Endothelial cell of umbilical vein (primary cell): Measurements from ENCODE around the gene BMERB1. TPM values are rescaled to one million over a fixed set of nuclear protein-coding genes. Genes with fewer than 3 reads are reported as not detected.

ENCODE experiments used
- BruUV-seq: library from RNA; stranded (reverse); fragments of 400-500 nt; replicated peaks from 2 replicates; lab custom pipeline; 2021; lab: Mats Ljungman, UMichigan
- CTCF ChIA-PET: fragments of 300-600, 350-600 bp; sonication (Branson Sonifier 250); formaldehyde crosslinking; loops from one replicate; lab custom pipeline; 2021; ENCODE audit warnings: antibody characterized with exemption, inconsistent platforms; lab: Charles Lee
- POLR2A ChIA-PET: fragments of 300-600, 350-600 bp; sonication (Branson Sonifier 250); formaldehyde crosslinking; loops from one replicate; lab custom pipeline; 2021; ENCODE audit warnings: antibody characterized with exemption, inconsistent platforms; lab: Charles Lee
- DNase-seq: peaks from one replicate; pipeline ENCODE4 v3.0.0-alpha.2; 2011; ENCODE audit warnings: low read depth, low spot score
- FAIRE-seq: peaks from 2 replicates; lab custom pipeline; 2011; peaks lifted over from hg19 to GRCh38; lab: Jason Lieb, UNC
- H2AFZ ChIP-seq: 2 replicates; pipeline ENCODE4 v1.6.0; 2012; ENCODE audit warnings: low read depth, low read length, control low read depth, inconsistent platforms
- H3K27ac ChIP-seq: 2 replicates; pipeline ENCODE4 v1.5.1; 2011; ENCODE audit warnings: low read depth, mild to moderate bottlenecking, control low read depth, low read length, moderate library complexity; ENCODE audit not compliant: insufficient read depth
- H3K27me3 ChIP-seq, 2 experiments: 2 replicates each; pipeline versions ENCODE4 v1.6.0 to v1.6.1; 2011; ENCODE audit warnings: low read length in 2 of 2, mixed read lengths in 1 of 2; ENCODE audit not compliant: control insufficient read depth in 2 of 2, insufficient read depth in 2 of 2
- H3K36me3 ChIP-seq, 2 experiments: 2 replicates in 1 of 2; 3 replicates in 1 of 2; pipeline ENCODE4 v1.5.1; 2011; ENCODE audit warnings: low read length in 2 of 2, mild to moderate bottlenecking in 1 of 2, moderate library complexity in 1 of 2; ENCODE audit not compliant: control insufficient read depth in 2 of 2, insufficient read depth in 2 of 2; ENCODE audit errors: extremely low read depth in 1 of 2
- H3K4me1 ChIP-seq: 3 replicates; pipeline ENCODE4 v1.5.1; 2011; ENCODE audit warnings: mild to moderate bottlenecking, low read length; ENCODE audit not compliant: control insufficient read depth, insufficient read depth; ENCODE audit errors: extremely low read depth
- H3K4me2 ChIP-seq: 2 replicates; pipeline ENCODE4 v1.6.1; 2011; ENCODE audit warnings: low read length, control low read depth, mixed read lengths; ENCODE audit not compliant: insufficient read depth
- H3K4me3 ChIP-seq, 3 experiments: fragments of 200-600 bp in 1 of 3; sonication (generic), shearing (Covaris generic) in 1 of 3; replicated peaks in 1 of 3; 2 replicates each; pipeline ENCODE4 v1.5.1; 2011 to 2016; ENCODE audit warnings: control low read depth in 3 of 3, low read length in 3 of 3, mild to moderate bottlenecking in 2 of 3, inconsistent platforms in 1 of 3, low read depth in 1 of 3, moderate library complexity in 1 of 3; ENCODE audit not compliant: insufficient read depth in 1 of 3
- H3K79me2 ChIP-seq: 2 replicates; pipeline ENCODE4 v1.6.0; 2012; ENCODE audit warnings: low read length, inconsistent platforms; ENCODE audit not compliant: control insufficient read depth, insufficient read depth
- H3K9ac ChIP-seq: replicated peaks from 2 replicates; pipeline ENCODE3; 2011; ENCODE audit warnings: low read length, control low read depth; ENCODE audit not compliant: insufficient read depth; ENCODE audit errors: extremely low read depth
- H3K9me1 ChIP-seq: replicated peaks from 3 replicates; pipeline ENCODE4 v1.6.0; 2011; ENCODE audit warnings: mild to moderate bottlenecking, low read length; ENCODE audit not compliant: control insufficient read depth, insufficient read depth; ENCODE audit errors: extremely low read depth
- H3K9me3 ChIP-seq: replicated peaks from 2 replicates; pipeline ENCODE4 v1.5.1; 2012; ENCODE audit warnings: low read length, inconsistent platforms; ENCODE audit not compliant: control insufficient read depth, insufficient read depth
- H4K20me1 ChIP-seq: replicated peaks from 2 replicates; pipeline ENCODE3; 2011; ENCODE audit warnings: mild to moderate bottlenecking, low read length; ENCODE audit not compliant: control insufficient read depth, insufficient read depth; ENCODE audit errors: extremely low read depth
- EZH2 ChIP-seq: IDR thresholded peaks from 2 replicates; pipeline ENCODE4 v1.6.1; 2012; ENCODE audit warnings: borderline replicate concordance, low read depth, mild to moderate bottlenecking, moderate library complexity, low read length, inconsistent platforms; ENCODE audit not compliant: severe bottlenecking
- FOS ChIP-seq: IDR thresholded peaks from 2 replicates; pipeline ENCODE4 v1.6.1; 2011; ENCODE audit warnings: mild to moderate bottlenecking, low read length, moderate library complexity, borderline replicate concordance; ENCODE audit not compliant: insufficient read depth
- GATA2 ChIP-seq: IDR thresholded peaks from 2 replicates; pipeline ENCODE4 v1.7.0; 2011; ENCODE audit warnings: low read depth, mild to moderate bottlenecking, moderate library complexity, mixed read lengths, low read length; ENCODE audit not compliant: insufficient read length, insufficient read depth
- JUN ChIP-seq: IDR thresholded peaks from 2 replicates; pipeline ENCODE4 v1.6.1; 2011; ENCODE audit warnings: borderline replicate concordance, low read depth; ENCODE audit not compliant: insufficient read length, insufficient read depth
- MAX ChIP-seq: IDR thresholded peaks from 2 replicates; pipeline ENCODE4 v1.6.1; 2011; ENCODE audit not compliant: insufficient read depth, insufficient read length
- MYC ChIP-seq: IDR thresholded peaks from one replicate; pipeline ENCODE4 v1.6.1; 2011; ENCODE audit warnings: mild to moderate bottlenecking, low read depth, low read length
- dilution Hi-C: fragments of 300-500 bp; cut with MboI; formaldehyde crosslinking; loops from one replicate; pipeline ENCODE4 v1.15.0; 2019; ENCODE audit warnings: low sequenced_read_pairs; ENCODE audit not compliant: extremely low pct_ligation_motif_present
- intact Hi-C: fragments of 100-400 bp; cut with micrococcal nuclease; formaldehyde crosslinking; loops from one replicate; pipeline ENCODE4 v1.10.0; 2022
- polyA plus RNA-seq, 4 experiments: library from polyadenylated mRNA; depleted of rRNA in 3 of 4; stranded (reverse) in 3 of 4; unstranded in 1 of 4; fragments of >200 nt; gene quantifications; 2 replicates each; pipeline versions ENCODE4 v1.2.1 to v1.2.3, GENCODE V29; 2011 to 2012; ENCODE audit warnings: missing spikeins in 1 of 4
- total RNA-seq: library from RNA; stranded (reverse); gene quantifications from 2 replicates; pipeline ENCODE4 v1.2.3, GENCODE V29; 2021

The BMERB1 gene
- total and polyA plus RNA-seq, 2 donors (not counting 3 experiments of a cell fraction or from before 2014, with no cell fraction given), result 14.1 to 17.4 TPM

GRCh38 chr16:15487336-15488284, 53.2 kb downstream of the BMERB1 start:
- no peaks in the 10 kb centered on the region for H3K9me1 ChIP-seq
- no peak overlapping the region for H3K4me3 ChIP-seq
- dilution Hi-C loops, result no loop called here
- FAIRE-seq (no peak), DNase-seq (no peak)
- no peak overlapping the region for H3K27ac ChIP-seq
- POLR2A ChIA-PET, result no interaction called here
- H3K9ac ChIP-seq, result no peak overlapping the region
- BruUV-seq, result no TSS peak
- intact Hi-C loops, result no loop called here
- no peak overlapping the region for H3K4me2 ChIP-seq
- H3K36me3 ChIP-seq, result no peaks in the 10 kb centered on the region
- H3K4me1 ChIP-seq, result peaks cover 16% of the 10 kb centered on the region
- no peaks in the 10 kb centered on the region for H4K20me1 ChIP-seq
- H3K79me2 ChIP-seq, result no peaks in the 10 kb centered on the region
- CTCF ChIA-PET, result no interaction called here
- H3K9me3 ChIP-seq, result no peaks in the 10 kb centered on the region
- TF ChIP-seq EZH2 (no peak), MAX (no peak), GATA2 (no peak), MYC (no peak), FOS (no peak), JUN (no peak)
- H2AFZ ChIP-seq, result no peak overlapping the region
- H3K27me3 ChIP-seq, result no peaks in the 10 kb centered on the region
